ENCODE measurements around the gene ADGRE1.
"Not testable (repeated sequence)": the region's sequence is repeated elsewhere in the genome, so short reads cannot be mapped to it uniquely, and the experiment has no call there.

Gene ADGRE1

GRCh38 chr19:6887316-6887715, at the start of gene ADGRE1:
TSS of gene ADGRE1 (plus strand) at chr19:6887579. CDS start at chr19:6887609, 30 bp downstream.
- DNase-seq (ENCODE audit: low read depth): no peak

GRCh38 chr19:6838062-6838655, 49.2 kb upstream of the ADGRE1 start:
- no peak for DNase-seq (ENCODE audit: low read depth)

DNA sequence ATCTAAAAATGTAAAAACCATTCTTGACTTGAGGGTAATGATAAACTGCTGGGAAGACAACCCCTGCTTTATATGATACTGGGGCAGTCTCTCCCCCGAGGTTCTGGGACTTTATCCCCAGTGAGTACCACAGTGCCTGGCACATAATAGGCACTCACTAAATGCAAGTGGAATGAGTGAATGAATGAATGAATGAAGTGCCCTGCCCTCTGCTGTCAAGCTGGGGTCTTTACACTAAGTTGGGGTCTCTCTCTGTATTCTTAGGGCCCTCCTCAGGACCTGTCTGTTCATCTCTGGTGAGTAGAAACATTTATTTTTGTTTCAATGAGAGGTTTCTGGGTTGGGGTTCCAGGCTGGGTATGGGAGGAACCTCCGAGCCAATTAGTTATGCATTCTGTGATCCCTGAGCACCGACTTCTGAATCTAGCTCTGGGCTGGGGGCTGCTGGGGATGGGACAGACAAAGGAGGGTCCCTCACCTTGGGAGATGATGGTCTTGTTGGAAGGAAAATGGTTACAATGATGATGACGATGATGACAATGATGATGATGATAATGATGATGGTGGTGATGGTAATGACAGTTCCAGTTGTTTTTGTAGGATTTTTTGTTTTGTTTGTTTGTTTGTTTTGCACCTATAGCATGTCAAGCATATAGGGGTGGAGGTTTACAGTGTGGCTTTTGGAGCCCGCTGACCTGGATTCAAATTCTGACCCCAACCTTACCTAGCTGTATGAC, 44.3 kb upstream of the ADGRE1 start:
- DNase-seq (ENCODE audit: low read depth): no peak

DNA sequence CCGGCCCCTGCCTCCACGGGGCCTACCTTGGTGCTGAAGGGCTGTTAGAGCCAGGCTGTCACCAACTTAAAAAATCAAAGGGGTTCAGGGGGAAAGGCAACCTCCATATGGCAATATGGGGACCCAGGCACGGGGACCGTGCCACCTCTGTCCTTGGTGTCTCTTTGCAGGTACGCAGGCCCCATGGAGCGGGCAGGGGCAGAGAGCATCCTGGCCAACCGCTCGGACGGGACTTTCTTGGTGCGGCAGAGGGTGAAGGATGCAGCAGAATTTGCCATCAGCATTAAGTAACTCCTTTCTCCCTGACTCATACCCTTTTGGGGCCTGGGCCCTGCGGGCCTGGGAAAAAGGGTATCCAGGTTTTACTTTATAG, 39.6 kb upstream of the ADGRE1 start:
- no peak for DNase-seq (ENCODE audit: low read depth)

GRCh38 chr19:6848986-6849385, 38.4 kb upstream of the ADGRE1 start:
- no peak for DNase-seq (ENCODE audit: low read depth)

GRCh38 chr19:6849876-6850275, 37.5 kb upstream of the ADGRE1 start:
- no peak for DNase-seq (ENCODE audit: low read depth)

DNA sequence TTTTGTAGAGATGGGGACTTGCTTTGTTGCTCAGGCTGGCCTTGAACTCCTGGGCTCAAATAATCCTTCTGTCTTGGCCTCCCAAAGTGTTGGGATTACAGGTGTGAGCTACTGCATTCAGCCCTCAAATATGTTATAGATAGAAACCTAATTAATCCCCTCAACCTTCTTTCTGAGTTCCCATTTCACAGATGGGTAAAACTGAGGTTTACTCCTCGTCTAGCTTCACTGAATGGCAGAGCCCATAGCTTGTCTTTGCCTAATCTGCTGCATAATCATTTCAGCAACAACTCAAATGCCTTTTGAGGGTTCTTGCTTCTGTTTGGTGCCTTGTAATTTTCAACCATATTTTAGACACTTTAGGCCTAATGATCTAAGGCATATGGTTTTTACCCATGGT, 36.0 kb upstream of the ADGRE1 start:
- no peak for DNase-seq (ENCODE audit: low read depth)

GRCh38 chr19:6852001-6852400, 35.4 kb upstream of the ADGRE1 start:
- no peak for DNase-seq (ENCODE audit: low read depth)

- DNase-seq (ENCODE audit: low read depth): no peak
Observed at GRCh38 chr19:6853868-6854267, 33.5 kb upstream of the ADGRE1 start.

DNA sequence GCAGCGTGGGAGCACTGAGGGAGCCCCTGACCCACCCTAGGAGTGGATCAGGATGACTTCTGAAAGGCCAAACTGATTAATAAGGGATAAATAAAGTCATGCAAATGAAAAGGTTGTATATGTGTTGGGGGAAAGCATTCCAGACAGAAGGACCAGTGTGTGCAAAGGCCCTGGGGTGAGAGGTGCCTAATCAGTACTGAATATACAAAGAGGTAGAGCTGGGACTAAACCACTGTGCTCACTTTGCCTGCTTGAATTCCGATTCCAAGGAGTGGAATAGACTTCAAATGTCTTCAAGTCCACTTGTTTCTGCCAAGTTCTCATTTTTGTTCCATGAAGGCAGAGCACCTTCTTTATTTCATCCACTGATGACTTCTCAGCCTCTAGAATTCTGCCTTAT, 32.6 kb upstream of the ADGRE1 start:
- no peak for DNase-seq (ENCODE audit: low read depth)

GRCh38 chr19:6856749-6857372, 30.5 kb upstream of the ADGRE1 start:
- DNase-seq (ENCODE audit: low read depth): no peak

- no peak for DNase-seq (ENCODE audit: low read depth)
Observed at GRCh38 chr19:6861683-6862286, 25.6 kb upstream of the ADGRE1 start.

DNA sequence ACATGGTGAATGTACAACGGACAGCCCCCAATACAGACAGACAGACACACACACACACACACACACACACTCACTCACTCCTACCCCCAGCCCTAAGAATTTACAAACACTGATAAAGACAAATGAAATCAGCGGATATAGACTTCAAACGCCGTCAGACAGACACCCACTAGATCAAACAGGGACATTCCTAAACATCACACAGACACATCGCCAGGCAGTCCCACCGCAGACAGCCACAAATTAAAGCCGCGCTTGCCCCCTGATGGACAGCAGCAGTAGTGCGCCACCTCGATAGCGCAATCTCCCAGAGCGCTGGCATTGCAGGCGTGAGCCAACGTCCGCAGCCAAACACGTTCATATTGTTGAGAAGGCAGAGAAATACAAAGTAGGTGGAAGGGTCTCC, 24.7 kb upstream of the ADGRE1 start:
- peak; percentile 51 for DNase-seq (ENCODE audit: low read depth)

GRCh38 chr19:6864325-6864940, 22.9 kb upstream of the ADGRE1 start:
- no peak for DNase-seq (ENCODE audit: low read depth)

GRCh38 chr19:6865849-6866248, 21.5 kb upstream of the ADGRE1 start:
- no peak for DNase-seq (ENCODE audit: low read depth)

DNA sequence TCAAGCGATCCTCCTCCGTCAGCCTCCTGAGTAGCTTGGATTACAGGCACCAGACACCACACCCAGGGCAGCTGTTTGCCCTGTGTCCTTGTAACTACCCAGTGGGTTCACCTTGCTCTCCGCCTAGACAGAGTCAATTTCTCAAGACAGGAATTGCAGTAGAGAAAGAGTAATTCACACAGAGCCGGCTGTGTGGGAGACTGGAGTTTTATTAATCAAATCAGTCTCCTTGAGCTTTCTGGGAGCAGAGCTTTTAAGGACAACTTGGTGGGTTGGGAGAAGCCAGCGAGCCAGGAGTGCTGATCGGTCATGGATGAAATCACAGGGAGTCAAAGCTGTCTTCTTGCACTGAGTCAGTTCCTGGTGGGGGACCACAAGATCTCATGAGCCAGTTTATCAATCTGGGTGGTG, 20.6 kb upstream of the ADGRE1 start:
- DNase-seq (ENCODE audit: low read depth): no peak

DNA sequence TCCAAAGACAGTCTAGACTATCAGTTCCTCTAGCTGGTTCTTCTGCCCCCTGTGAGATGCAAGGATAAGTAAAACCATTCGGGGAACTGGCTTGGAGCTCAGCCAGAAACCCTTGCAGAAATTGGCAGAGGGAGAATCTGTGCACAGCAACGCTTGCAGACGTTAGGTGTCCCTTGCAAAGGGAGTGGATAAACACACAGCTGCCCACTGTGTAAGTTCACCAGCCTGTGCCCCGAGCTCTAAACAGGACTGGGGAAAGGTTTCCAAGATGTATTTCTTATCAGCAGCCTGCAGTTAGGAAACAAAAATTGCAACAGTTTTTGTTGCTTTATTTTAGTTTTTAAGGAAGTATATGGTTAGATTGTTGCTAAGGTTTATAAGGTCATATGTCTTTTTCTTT, 19.0 kb upstream of the ADGRE1 start:
- DNase-seq (ENCODE audit: low read depth): no peak

DNA sequence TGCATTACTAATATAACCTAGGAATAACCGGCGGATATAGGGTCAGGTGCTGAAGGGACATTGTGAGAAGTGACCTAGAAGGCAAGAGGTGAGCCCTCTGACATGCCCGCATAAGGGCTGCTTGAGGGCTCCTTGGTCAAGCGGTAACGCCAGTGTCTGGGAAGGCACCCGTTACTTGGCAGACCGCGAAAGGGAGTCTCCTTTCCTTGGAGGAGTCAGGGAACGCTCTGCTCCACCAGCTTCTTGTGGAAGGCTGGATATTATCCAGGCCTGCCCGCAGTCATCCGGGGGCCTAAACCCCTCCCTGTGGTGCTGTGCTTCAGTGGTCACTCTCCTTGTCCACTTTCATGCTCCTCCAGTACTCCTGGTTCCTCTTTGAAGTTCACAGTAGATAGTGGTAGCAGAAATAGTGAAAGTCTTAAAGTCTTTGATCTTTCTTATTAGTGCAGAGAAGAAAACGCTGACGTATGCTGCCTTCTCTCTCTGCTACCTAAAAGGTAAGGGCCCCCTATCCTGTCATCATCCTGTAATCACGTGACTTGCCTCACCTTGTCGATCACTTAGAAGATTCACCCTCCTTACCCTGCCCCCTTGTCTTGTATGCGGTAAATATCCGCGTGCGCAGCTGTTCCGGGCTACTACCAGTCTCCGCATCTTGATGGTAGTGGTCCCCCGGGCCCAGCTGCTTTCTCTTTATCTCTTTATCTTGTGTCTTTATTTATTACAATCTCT, 18.1 kb upstream of the ADGRE1 start:
- not testable (repeated sequence) for DNase-seq (ENCODE audit: low read depth)

GRCh38 chr19:6873708-6874431, 13.5 kb upstream of the ADGRE1 start:
- no peak for DNase-seq (ENCODE audit: low read depth)

- DNase-seq (ENCODE audit: low read depth): no peak
Observed at GRCh38 chr19:6875218-6875617, 12.2 kb upstream of the ADGRE1 start.

GRCh38 chr19:6876748-6877147, 10.6 kb upstream of the ADGRE1 start:
- no peak for DNase-seq (ENCODE audit: low read depth)

All from HS-5 (cell line).